Stimulated activated naive CD8-positive, alpha-beta T cell treated with anti-CD3 and anti-CD28 coated beads, Interleukin-15, Interleukin-2, amounts not matched to agents 100 ng/mL and 50 ng/mL, for 24 hours (primary cell): ENCODE results near the gene SRSF7.
A peak's percentile ranks its signal among the peaks of the same experiment; 100 is the strongest.
"Not testable (repeated sequence)": the region's sequence is repeated elsewhere in the genome, so short reads cannot be mapped to it uniquely, and the experiment has no call there.

Experiments used
- H3K27ac Mint-ChIP-seq: one replicate; pipeline ENCODE4 v1.8.0; 2021; ENCODE audit warnings: mild to moderate bottlenecking, mixed read lengths
- H3K27me3 Mint-ChIP-seq: one replicate; pipeline ENCODE4 v1.8.0; 2021; ENCODE audit warnings: mixed read lengths
- H3K36me3 Mint-ChIP-seq: one replicate; pipeline ENCODE4 v1.8.0; 2021; ENCODE audit warnings: low read depth, mixed read lengths
- H3K4me1 Mint-ChIP-seq: one replicate; pipeline ENCODE4 v1.8.0; 2021; ENCODE audit warnings: low read depth, mixed read lengths
- H3K4me3 Mint-ChIP-seq: one replicate; pipeline ENCODE4 v1.8.0; 2021; ENCODE audit warnings: mild to moderate bottlenecking, mixed read lengths
- H3K9me3 Mint-ChIP-seq: one replicate; pipeline ENCODE4 v1.8.0; 2021; ENCODE audit warnings: mixed read lengths

SRSF7 gene

GRCh38 chr2:38775097-38775920, 24.1 kb upstream of the SRSF7 start:
- Mint-ChIP-seq H3K4me1 (peaks cover 16% of the 10 kb centered on the region), H3K27ac (no peak overlapping the region), H3K27me3 (peaks cover 15% of the 10 kb centered on the region), H3K36me3 (peaks cover 8% of the 10 kb centered on the region), H3K4me3 (no peak overlapping the region), H3K9me3 (no peaks in the 10 kb centered on the region)

- no peak overlapping the region for H3K27ac Mint-ChIP-seq
- no peaks in the 10 kb centered on the region for H3K4me1 Mint-ChIP-seq
- no peaks in the 10 kb centered on the region for H3K36me3 Mint-ChIP-seq
- H3K4me3 Mint-ChIP-seq, result no peak overlapping the region
- no peaks in the 10 kb centered on the region for H3K9me3 Mint-ChIP-seq
- H3K27me3 Mint-ChIP-seq, result peaks cover 11% of the 10 kb centered on the region
These were observed 20.5 kb upstream of the SRSF7 start for GRCh38 chr2:38771632-38772031.

GRCh38 chr2:38765551-38765950, 14.4 kb upstream of the SRSF7 start:
- H3K36me3 Mint-ChIP-seq, result no peaks in the 10 kb centered on the region
- no peaks in the 10 kb centered on the region for H3K9me3 Mint-ChIP-seq
- no peaks in the 10 kb centered on the region for H3K4me1 Mint-ChIP-seq
- H3K4me3 Mint-ChIP-seq, result no peak overlapping the region
- no peaks in the 10 kb centered on the region for H3K27me3 Mint-ChIP-seq
- no peak overlapping the region for H3K27ac Mint-ChIP-seq

- H3K27ac Mint-ChIP-seq, result no peak overlapping the region
- no peak overlapping the region for H3K4me3 Mint-ChIP-seq
- H3K36me3 Mint-ChIP-seq, result no peaks in the 10 kb centered on the region
- H3K27me3 Mint-ChIP-seq, result no peaks in the 10 kb centered on the region
- H3K9me3 Mint-ChIP-seq, result no peaks in the 10 kb centered on the region
- no peaks in the 10 kb centered on the region for H3K4me1 Mint-ChIP-seq
These were observed 14.0 kb upstream of the SRSF7 start for GRCh38 chr2:38765149-38765548.

- Mint-ChIP-seq H3K27me3 (no peaks in the 10 kb centered on the region), H3K4me3 (no peak overlapping the region), H3K36me3 (no peaks in the 10 kb centered on the region), H3K9me3 (no peaks in the 10 kb centered on the region), H3K27ac (no peak overlapping the region), H3K4me1 (no peaks in the 10 kb centered on the region)
These were observed 12.6 kb upstream of the SRSF7 start for GRCh38 chr2:38763728-38764127.

- no peaks in the 10 kb centered on the region for H3K36me3 Mint-ChIP-seq
- H3K27ac Mint-ChIP-seq, result no peak overlapping the region
- H3K4me3 Mint-ChIP-seq, result no peak overlapping the region
- H3K9me3 Mint-ChIP-seq, result no peaks in the 10 kb centered on the region
- no peaks in the 10 kb centered on the region for H3K4me1 Mint-ChIP-seq
- H3K27me3 Mint-ChIP-seq, result no peaks in the 10 kb centered on the region
These were observed 12.1 kb upstream of the SRSF7 start for GRCh38 chr2:38763228-38763627.

- not testable (repeated sequence) for H3K27ac Mint-ChIP-seq, H3K36me3 Mint-ChIP-seq, H3K4me3 Mint-ChIP-seq, H3K9me3 Mint-ChIP-seq, H3K27me3 Mint-ChIP-seq
- peaks cover 19% of the 10 kb centered on the region for H3K4me1 Mint-ChIP-seq
These were observed 4.7 kb upstream of the SRSF7 start for GRCh38 chr2:38755891-38756290.

GRCh38 chr2:38754506-38754905, 3.3 kb upstream of the SRSF7 start:
- Mint-ChIP-seq H3K4me1 (peaks cover 25% of the 10 kb centered on the region), H3K27me3 (peaks cover 3% of the 10 kb centered on the region)

GRCh38 chr2:38754049-38754448, 2.9 kb upstream of the SRSF7 start:
- Mint-ChIP-seq H3K9me3 (no peaks in the 10 kb centered on the region), H3K4me1 (peaks cover 29% of the 10 kb centered on the region), H3K4me3 (peak overlapping the region; percentile 77), H3K36me3 (peaks cover 22% of the 10 kb centered on the region), H3K27me3 (peaks cover 3% of the 10 kb centered on the region), H3K27ac (peak overlapping the region; percentile 72)

More at GRCh38 chr2:38754506-38754905, 3.3 kb upstream of the SRSF7 start:
- Mint-ChIP-seq H3K9me3 (no peaks in the 10 kb centered on the region), H3K27ac (no peak overlapping the region), H3K36me3 (peaks cover 18% of the 10 kb centered on the region), H3K4me3 (peak overlapping the region; percentile 77)

- no peaks in the 10 kb centered on the region for H3K9me3 Mint-ChIP-seq
- H3K36me3 Mint-ChIP-seq, result peaks cover 45% of the 10 kb centered on the region
- H3K4me1 Mint-ChIP-seq, result peaks cover 51% of the 10 kb centered on the region
- H3K27ac Mint-ChIP-seq, result peak overlapping the region; percentile 100
- peaks cover 3% of the 10 kb centered on the region for H3K27me3 Mint-ChIP-seq
- peak overlapping the region; percentile 99 for H3K4me3 Mint-ChIP-seq
These were observed 642 bp upstream of the SRSF7 start for GRCh38 chr2:38751596-38752410.

GRCh38 chr2:38750011-38750890, 910 bp downstream of the SRSF7 start:
- Mint-ChIP-seq H3K27ac (peak overlapping the region; percentile 100), H3K27me3 (peaks cover 3% of the 10 kb centered on the region), H3K4me3 (peak overlapping the region; percentile 99), H3K36me3 (peaks cover 60% of the 10 kb centered on the region), H3K9me3 (no peaks in the 10 kb centered on the region), H3K4me1 (peaks cover 66% of the 10 kb centered on the region)

- H3K27ac Mint-ChIP-seq, result peak overlapping the region; percentile 100
- peaks cover 3% of the 10 kb centered on the region for H3K27me3 Mint-ChIP-seq
- peaks cover 71% of the 10 kb centered on the region for H3K36me3 Mint-ChIP-seq
- peaks cover 77% of the 10 kb centered on the region for H3K4me1 Mint-ChIP-seq
- no peaks in the 10 kb centered on the region for H3K9me3 Mint-ChIP-seq
- peak overlapping the region; percentile 99 for H3K4me3 Mint-ChIP-seq
These were observed 2.0 kb downstream of the SRSF7 start for GRCh38 chr2:38748943-38749804.

- Mint-ChIP-seq H3K36me3 (peaks cover 79% of the 10 kb centered on the region), H3K27me3 (peaks cover 3% of the 10 kb centered on the region), H3K27ac (peak overlapping the region; percentile 87), H3K4me3 (peak overlapping the region; percentile 99), H3K9me3 (no peaks in the 10 kb centered on the region), H3K4me1 (peaks cover 80% of the 10 kb centered on the region)
These were observed 2.8 kb downstream of the SRSF7 start for GRCh38 chr2:38748391-38748790.

GRCh38 chr2:38747819-38748218, 3.3 kb downstream of the SRSF7 start:
- no peaks in the 10 kb centered on the region for H3K9me3 Mint-ChIP-seq
- peak overlapping the region; percentile 99 for H3K4me3 Mint-ChIP-seq
- H3K27ac Mint-ChIP-seq, result peak overlapping the region; percentile 87
- H3K36me3 Mint-ChIP-seq, result peaks cover 82% of the 10 kb centered on the region
- H3K4me1 Mint-ChIP-seq, result peaks cover 81% of the 10 kb centered on the region
- H3K27me3 Mint-ChIP-seq, result peaks cover 3% of the 10 kb centered on the region
